ENCODE data around the gene CYB561A3. TPM values are rescaled to one million over a fixed set of nuclear protein-coding genes. Genes with fewer than 3 reads are reported as not detected.

The CYB561A3 gene
- total RNA-seq, 1 donor from 2014 or later = 26.4 TPM

DNA sequence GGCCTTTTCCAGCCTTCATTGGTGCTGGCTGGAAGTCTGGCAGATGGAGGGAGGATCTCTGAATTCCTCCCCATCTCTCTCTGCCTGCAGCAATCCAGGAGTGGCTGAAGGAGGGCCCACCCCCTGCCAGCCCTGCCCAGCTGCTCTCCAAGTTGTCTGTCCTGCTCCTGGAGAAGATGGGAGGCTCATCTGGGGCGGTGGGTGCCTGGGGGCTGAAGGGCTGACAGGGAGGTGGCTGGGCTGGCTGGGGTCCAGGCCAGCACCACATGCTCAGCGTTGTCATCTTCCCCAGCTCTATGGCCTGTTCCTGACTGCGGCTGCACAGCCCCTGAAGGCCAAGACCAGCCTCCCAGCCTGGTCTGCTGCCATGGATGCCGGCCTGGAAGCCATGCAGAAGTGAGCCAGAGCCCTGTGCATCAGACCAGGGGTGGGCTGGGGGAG is 16.5 kb downstream of the CYB561A3 start:
- Histone ChIP-seq H3K4me3 (ENCODE audit: insufficient read depth, low read depth, low read length) (no peak overlapping the region), H3K9ac (ENCODE audit: low read length) (no peak overlapping the region), H4K20me1 (ENCODE audit: insufficient read depth, low read length) (no peaks in the 10 kb centered on the region), H3K4me2 (ENCODE audit: low read length) (no peak overlapping the region), H3K4me1 (ENCODE audit: insufficient read depth, low read length) (no peaks in the 10 kb centered on the region), H2AFZ (ENCODE audit: low read depth, low read length) (no peak overlapping the region), H3K36me3 (ENCODE audit: insufficient read depth, low read length) (peaks cover 3% of the 10 kb centered on the region), H3K79me2 (ENCODE audit: insufficient read depth, low read length) (no peaks in the 10 kb centered on the region), H3K9me3 (ENCODE audit: insufficient read depth, low read depth, low read length) (no peaks in the 10 kb centered on the region), H3K27me3 (ENCODE audit: insufficient read depth, low read length) (no peaks in the 10 kb centered on the region), H3K27ac (ENCODE audit: low read depth, low read length) (no peak overlapping the region)
- H3K4me1 Mint-ChIP-seq (ENCODE audit: low read depth, unreplicated experiment) = peaks cover 7% of the 10 kb centered on the region
- peaks cover 4% of the 10 kb centered on the region for H3K9me3 Mint-ChIP-seq (ENCODE audit: unreplicated experiment)
- H3K27me3 Mint-ChIP-seq (ENCODE audit: low read depth, unreplicated experiment) = peaks cover 10% of the 10 kb centered on the region
- no peak overlapping the region for H3K4me3 Mint-ChIP-seq (ENCODE audit: unreplicated experiment)
- H3K27ac Mint-ChIP-seq (ENCODE audit: unreplicated experiment) = no peak overlapping the region
- TF ChIP-seq CTCF (IDR thresholded peaks at IDR 0.05; ENCODE audit: insufficient read depth, low read depth, low read length) = no peak
- no peak for TF ChIP-seq EZH2 (IDR thresholded peaks at IDR 0.05; ENCODE audit: insufficient read depth, low read length)
- peaks cover 19% of the 10 kb centered on the region for H3K36me3 Mint-ChIP-seq (ENCODE audit: low read depth, unreplicated experiment)
- FAIRE-seq (no peak), DNase-seq (ENCODE audit: low read depth) (no peak)

GRCh38 chr11:61343792-61344745 is 17.6 kb downstream of the CYB561A3 start:
- TF ChIP-seq EZH2 (IDR thresholded peaks at IDR 0.05; ENCODE audit: insufficient read depth, low read length) = no peak
- TF ChIP-seq CTCF (IDR thresholded peaks at IDR 0.05; ENCODE audit: insufficient read depth, low read depth, low read length) = no peak
- Mint-ChIP-seq H3K36me3 (ENCODE audit: low read depth, unreplicated experiment) (peaks cover 16% of the 10 kb centered on the region), H3K27ac (ENCODE audit: unreplicated experiment) (no peak overlapping the region), H3K4me3 (ENCODE audit: unreplicated experiment) (no peak overlapping the region), H3K4me1 (ENCODE audit: low read depth, unreplicated experiment) (peaks cover 7% of the 10 kb centered on the region), H3K9me3 (ENCODE audit: unreplicated experiment) (no peaks in the 10 kb centered on the region), H3K27me3 (ENCODE audit: low read depth, unreplicated experiment) (peaks cover 10% of the 10 kb centered on the region)
- Histone ChIP-seq H3K27me3 (ENCODE audit: insufficient read depth, low read length) (no peaks in the 10 kb centered on the region), H3K36me3 (ENCODE audit: insufficient read depth, low read length) (peaks cover 3% of the 10 kb centered on the region), H3K79me2 (ENCODE audit: insufficient read depth, low read length) (no peaks in the 10 kb centered on the region), H3K4me3 (ENCODE audit: insufficient read depth, low read depth, low read length) (no peak overlapping the region), H4K20me1 (ENCODE audit: insufficient read depth, low read length) (no peaks in the 10 kb centered on the region), H2AFZ (ENCODE audit: low read depth, low read length) (no peak overlapping the region), H3K27ac (ENCODE audit: low read depth, low read length) (no peak overlapping the region), H3K4me2 (ENCODE audit: low read length) (no peak overlapping the region), H3K4me1 (ENCODE audit: insufficient read depth, low read length) (no peaks in the 10 kb centered on the region), H3K9me3 (ENCODE audit: insufficient read depth, low read depth, low read length) (no peaks in the 10 kb centered on the region), H3K9ac (ENCODE audit: low read length) (no peak overlapping the region)
- DNase-seq (ENCODE audit: low read depth) (no peak), FAIRE-seq (no peak)

Data from astrocyte (in vitro differentiated cells and primary cell).